Stromal cell of bone marrow (primary cell): ENCODE results near the gene CHSY1.
"Not testable (repeated sequence)": the region's sequence is repeated elsewhere in the genome, so short reads cannot be mapped to it uniquely, and the experiment has no call there.

ENCODE experiments used
- DNase-seq: peaks from one replicate; pipeline ENCODE4 v3.0.0-alpha.2; 2012; ENCODE audit warnings: low read depth

Gene CHSY1, protein sequence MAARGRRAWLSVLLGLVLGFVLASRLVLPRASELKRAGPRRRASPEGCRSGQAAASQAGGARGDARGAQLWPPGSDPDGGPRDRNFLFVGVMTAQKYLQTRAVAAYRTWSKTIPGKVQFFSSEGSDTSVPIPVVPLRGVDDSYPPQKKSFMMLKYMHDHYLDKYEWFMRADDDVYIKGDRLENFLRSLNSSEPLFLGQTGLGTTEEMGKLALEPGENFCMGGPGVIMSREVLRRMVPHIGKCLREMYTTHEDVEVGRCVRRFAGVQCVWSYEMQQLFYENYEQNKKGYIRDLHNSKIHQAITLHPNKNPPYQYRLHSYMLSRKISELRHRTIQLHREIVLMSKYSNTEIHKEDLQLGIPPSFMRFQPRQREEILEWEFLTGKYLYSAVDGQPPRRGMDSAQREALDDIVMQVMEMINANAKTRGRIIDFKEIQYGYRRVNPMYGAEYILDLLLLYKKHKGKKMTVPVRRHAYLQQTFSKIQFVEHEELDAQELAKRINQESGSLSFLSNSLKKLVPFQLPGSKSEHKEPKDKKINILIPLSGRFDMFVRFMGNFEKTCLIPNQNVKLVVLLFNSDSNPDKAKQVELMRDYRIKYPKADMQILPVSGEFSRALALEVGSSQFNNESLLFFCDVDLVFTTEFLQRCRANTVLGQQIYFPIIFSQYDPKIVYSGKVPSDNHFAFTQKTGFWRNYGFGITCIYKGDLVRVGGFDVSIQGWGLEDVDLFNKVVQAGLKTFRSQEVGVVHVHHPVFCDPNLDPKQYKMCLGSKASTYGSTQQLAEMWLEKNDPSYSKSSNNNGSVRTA

GRCh38 chr15:101251830-101252820, at the start of gene CHSY1:
Gene CHSY1, minus strand, starts transcription at chr15:101252048. Its CDS starts 592 bp downstream, at chr15:101251456.
- peak; percentile 91 for DNase-seq

- no peak for DNase-seq
Observed at GRCh38 chr15:101296418-101297405, 44.9 kb upstream of the CHSY1 start.

GRCh38 chr15:101295607-101296161, 43.8 kb upstream of the CHSY1 start:
- no peak for DNase-seq

DNA sequence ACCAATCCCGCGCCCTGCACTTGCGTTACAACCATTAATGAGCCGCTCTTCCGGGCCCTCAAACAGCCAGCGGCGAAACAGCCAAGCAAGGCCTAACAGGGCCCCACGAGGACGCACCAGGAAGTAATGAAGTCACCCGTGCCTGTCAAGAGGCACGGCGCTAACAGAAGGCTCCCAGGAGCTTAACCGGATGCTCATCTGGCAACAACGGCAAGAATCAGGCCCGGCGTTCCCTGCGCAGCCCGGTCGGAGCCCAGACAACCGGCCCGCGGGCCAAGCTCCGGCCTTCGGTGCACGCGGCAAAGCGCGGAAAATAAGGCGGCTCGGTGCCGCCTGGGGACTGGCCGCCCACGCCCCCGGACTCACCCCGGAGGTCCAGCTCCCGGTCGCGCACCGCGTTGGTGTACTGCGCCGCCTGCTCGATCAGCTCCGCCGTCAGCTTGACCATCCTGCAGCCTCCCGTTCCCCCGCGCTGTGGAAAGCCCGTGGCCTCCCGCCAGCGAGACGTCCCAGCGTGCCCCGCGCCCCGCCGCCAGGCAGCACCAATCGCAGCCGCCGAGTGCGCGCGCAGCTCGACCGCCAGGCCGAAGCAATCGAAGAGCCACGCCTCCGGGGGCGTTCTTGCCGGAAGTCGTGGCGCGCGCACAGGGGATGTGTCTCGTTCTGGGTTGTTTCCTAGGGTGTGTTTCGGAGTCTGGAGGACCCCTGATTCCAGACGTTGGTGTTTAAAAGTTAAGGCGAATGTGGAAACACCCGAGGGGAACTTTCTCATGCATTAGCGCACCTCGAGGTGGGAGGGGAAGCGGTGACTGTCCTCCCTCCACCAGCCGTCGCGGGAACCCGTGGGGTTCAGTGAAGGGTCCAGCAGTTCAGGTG, 43.1 kb upstream of the CHSY1 start, which contains the start of gene SNRPA1:
SNRPA1 (minus strand) TSS at position 518 of the 876 bp plus-strand sequence; CDS start at position 448, 70 bp downstream.
- DNase-seq: peak; percentile 89

- DNase-seq: no peak
Observed at GRCh38 chr15:101293122-101293521, 41.3 kb upstream of the CHSY1 start.

DNA sequence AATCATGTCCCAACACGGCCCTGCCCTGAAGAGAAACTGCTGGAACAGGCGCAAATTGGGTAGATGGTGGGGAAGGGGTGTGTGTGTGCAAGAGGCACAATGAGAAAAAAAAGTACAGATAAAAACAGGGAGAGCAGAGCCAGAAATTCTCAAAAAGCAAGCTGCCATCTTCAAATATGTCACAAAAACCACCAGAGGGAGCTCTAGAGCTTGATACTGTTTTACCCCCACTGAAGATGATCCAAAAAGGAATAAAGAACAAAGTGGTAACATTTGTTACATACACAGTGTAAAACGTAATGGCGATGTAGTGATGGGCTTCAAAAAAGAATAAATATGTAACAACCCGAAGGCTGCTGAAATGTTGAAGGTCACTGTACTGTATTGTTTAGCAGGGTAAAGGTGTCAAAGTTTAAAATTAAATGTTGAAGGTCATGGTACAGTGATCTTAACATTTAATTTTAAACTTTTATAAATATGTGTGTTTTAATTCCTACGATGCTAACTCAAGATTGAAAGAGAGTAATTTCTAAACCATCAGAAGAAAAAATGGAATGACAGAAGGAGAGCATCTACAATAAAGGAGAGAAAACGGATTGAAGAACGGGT, 37.2 kb upstream of the CHSY1 start:
- no peak for DNase-seq

DNA sequence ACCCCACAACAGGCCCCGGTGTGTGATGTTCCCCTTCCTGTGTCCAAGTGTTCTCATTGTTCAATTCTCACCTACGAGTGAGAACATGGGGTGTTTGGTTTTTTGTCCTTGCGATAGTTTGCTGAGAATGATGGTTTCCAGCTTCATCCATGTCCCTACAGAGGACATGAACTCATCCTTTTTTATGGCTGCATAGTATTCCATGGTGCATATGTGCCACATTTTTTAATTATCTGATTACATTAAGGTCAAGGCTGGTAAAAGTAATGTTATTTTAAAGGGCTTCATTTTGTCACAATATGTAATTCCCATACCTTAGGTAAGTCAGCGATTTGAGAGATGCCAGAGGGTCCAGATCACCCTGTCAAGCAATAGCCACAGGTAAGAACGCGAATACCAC, 35.5 kb upstream of the CHSY1 start:
- DNase-seq: not testable (repeated sequence)

DNA sequence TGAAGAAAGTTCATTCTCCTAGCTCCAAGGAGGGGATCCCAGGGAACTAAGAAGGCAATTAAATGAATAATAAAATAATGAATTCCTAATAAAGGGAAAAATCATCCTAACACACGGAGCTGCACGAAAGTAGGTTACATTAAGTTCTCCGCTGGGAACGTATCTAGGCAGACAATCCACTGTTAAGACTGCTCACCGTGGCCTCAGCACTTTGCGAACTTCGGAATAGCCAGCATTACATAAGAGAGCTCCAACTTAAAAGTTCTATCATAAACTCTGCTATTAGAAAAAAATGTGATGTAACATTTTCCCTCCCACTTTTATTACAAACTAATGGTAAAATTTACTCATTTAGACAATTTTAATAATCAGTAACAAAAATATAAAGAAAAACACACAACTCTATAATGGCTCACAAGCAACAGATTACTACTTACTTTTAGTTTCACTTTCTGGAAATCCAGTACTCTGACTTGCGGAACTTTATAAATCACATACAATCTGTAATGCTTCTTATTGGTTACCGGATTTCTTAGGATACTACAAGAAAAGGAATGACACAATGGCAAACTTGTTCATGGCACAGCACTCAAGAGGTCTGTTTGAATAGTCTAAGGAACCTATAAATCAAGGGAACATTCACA, 34.7 kb upstream of the CHSY1 start:
- DNase-seq: no peak

- no peak for DNase-seq
Observed at GRCh38 chr15:101283931-101284330, 32.1 kb upstream of the CHSY1 start.

DNA sequence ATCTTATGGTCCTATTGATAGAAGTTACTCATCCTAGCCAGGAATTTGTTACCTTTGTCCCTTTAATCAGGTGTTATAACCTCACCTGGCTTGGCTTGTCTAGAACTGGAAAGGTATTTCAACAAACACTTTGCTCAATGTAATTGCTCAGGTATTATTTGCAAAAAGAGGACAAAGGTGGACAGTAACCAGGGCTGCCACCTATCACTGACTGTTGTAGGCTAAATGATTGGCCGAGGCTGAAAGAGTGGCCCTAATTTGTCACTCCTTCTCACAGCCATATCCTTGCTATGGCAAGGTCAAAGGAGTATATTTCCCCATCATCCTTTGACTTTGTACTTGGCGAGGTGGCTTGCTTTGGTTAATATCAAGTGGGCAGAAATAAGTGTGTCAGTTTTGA, 28.2 kb upstream of the CHSY1 start:
- no peak for DNase-seq

- DNase-seq: no peak
Observed at GRCh38 chr15:101277943-101278564, 26.2 kb upstream of the CHSY1 start.

- peak; percentile 78 for DNase-seq
Observed at GRCh38 chr15:101277038-101277822, 25.4 kb upstream of the CHSY1 start, which contains the start of gene SELENOS. Gene SELENOS, minus strand, starts transcription at chr15:101277485. Its CDS starts 68 bp downstream, at chr15:101277417.

DNA sequence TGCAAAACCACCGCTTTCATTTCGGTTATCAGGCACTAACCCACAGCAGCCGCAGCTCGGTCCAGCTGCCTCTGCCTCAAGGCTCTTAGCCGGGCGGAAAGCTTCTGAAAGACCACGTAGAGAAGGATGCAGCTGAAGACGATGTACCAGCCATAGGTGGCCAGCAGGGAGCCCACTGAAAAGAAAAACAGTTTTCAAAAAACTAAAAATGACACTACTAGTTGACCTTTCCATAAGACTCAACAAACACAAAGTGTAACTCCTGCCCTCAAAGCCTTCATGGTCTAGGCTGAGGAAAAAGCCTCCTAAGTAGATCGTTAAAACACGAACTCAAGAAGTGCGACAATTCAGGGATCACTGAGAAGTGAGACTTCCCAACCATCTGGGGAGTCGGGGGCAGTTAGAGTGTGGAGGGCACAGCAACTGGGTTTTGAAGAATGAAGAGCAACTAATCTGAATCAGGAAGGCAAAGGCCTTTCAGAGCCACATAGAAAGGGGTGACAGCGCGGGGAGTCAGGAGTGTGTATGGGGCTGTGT, 24.7 kb upstream of the CHSY1 start:
- no peak for DNase-seq

DNA sequence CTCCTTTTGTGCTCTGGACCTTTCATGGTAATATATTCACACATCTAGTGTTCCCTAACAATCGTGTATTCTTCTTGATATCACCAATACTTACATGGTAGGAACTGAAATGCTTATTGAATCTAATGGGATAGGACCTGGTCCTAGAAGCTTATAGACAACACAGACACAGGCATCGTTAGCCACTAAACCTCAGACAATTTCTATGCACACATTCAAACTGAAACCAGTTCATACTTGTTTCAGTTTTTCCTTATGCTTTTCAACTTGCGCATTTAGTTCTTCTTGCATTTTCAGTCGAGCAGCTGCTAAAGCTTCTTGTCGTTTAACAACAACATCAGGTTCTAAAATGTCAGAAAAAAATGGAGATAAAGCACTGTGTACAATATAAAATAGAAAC, 23.2 kb upstream of the CHSY1 start:
- DNase-seq: no peak

DNA sequence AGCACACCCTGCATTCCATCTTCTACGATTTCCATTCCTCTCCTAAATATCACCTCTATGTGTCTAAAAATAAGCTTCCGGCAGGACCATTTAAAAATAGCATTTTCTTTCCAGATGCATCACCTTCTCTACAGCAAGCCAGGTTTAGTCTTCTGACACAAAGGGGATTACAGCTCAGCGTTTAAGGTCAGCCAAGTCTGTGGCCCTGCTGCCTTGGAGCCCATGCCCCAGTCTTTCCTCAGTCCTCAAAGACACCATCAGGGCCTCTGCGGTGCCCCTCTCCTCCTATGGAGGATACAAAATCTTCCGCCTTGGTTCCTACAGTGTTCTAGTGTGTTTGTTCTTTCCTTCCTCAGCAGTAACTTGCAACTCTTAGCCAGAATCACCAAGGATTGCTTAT, 21.7 kb upstream of the CHSY1 start:
- DNase-seq: no peak

GRCh38 chr15:101272584-101272983, 20.7 kb upstream of the CHSY1 start:
- no peak for DNase-seq
